GM21576 (cell line): ENCODE measurements around the gene MS4A14.
A peak's percentile ranks its signal among the peaks of the same experiment; 100 is the strongest.
"Not testable (repeated sequence)": the region's sequence is repeated elsewhere in the genome, so short reads cannot be mapped to it uniquely, and the experiment has no call there.

Experiments used
- ATAC-seq: cut with Tn5 transposase; IDR thresholded peaks from one replicate; pipeline ENCODE4 v1.9.1; 2021; ENCODE audit warnings: mild to moderate bottlenecking, moderate library complexity; ENCODE audit not compliant: unreplicated experiment

The MS4A14 gene, protein sequence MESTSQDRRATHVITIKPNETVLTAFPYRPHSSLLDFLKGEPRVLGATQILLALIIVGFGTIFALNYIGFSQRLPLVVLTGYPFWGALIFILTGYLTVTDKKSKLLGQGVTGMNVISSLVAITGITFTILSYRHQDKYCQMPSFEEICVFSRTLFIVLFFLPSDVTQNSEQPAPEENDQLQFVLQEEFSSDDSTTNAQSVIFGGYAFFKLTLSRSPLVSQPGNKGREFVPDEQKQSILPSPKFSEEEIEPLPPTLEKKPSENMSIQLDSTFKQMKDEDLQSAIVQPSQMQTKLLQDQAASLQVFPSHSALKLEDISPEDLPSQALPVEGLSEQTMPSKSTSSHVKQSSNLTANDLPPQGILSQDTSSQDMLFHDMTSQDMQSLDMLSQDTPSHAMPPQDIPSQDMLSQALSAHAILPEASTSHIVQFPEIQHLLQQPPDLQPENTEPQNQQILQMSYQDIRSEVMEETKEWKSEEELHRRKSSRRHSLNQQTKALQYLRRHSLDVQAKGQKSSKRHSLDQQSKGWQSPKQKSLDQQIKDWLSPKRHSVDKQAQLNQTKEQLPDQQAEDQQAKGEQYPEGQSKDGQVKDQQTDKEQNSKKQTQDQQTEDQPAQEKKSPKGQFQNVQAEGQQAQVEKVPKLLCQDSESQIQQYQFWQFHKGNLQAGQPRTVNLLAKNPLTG

DNA sequence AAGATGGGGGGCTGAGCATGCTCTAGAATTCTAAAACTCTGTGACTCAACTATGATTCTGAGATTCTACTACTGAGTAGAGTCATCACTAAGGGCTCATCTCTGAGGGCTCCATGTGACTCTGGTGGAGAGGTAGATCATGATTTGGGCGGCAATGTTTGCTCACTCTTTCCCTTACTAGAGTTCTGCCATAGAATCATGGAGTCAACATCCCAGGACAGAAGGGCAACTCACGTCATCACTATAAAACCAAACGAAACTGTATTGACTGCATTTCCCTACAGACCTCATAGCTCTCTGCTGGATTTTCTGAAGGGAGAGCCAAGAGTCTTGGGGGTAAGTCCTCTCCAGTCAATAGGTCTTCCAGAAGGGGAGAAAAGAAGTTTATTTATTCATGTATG is at the start of gene MS4A14:
Gene MS4A14, plus strand, starts transcription at position 78 of the 400 bp plus-strand sequence. Its CDS starts 120 bp downstream, at position 198.
- ATAC-seq = peak; percentile 4

DNA sequence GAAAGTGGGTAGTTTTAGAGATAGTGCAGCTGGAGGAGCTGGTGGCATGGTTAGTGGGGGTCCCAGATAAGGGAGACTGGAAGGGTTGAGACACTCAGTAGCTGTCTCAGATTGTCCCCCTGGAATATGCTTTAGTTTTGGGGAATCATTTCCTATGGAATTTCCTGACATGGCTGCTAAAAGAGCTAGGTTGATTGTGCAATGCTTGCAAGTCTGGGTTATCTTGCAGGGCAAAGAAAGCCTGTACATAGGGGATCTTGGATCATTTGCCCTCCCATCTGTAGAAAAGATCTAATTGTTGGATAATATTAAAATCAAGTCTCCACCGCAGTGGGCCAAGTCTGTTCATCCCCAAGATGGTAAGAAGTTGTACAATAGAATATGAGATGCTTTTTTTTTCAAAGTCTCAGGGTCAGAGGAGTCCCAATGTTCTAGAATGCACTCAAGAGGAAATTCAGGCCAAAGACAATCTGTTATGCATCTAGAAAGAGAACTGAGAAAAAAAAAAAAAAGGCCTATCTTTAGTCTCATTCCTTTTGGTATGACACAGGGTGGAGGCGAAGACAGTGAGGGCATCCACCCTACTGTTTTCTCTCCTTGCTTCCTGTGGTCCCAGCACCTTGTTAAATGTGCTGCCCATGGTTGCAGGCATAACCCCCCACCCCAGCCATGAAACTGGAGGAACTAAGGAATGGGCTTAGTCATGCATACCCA is 49.0 kb upstream of the MS4A14 start:
- ATAC-seq = peak; percentile 71

DNA sequence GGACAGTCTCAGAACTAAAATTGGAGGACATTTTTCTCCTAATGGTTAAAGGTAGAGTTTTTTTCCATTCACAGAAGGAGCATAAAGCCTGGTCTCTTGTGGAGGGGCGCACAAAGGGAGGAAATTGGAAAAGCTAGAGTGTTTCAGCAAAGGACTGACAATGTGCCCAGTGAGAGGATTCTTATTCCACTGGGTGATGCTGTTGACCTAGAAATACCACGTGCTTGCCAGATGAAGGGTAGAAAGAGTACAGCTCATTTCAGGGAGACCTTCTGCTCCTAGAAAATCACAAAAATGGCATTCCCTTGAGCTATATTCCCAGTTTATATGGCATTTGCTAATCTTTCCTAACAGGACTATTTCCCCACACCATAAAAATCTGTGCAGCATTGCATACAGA is 48.1 kb upstream of the MS4A14 start:
- ATAC-seq = no peak

DNA sequence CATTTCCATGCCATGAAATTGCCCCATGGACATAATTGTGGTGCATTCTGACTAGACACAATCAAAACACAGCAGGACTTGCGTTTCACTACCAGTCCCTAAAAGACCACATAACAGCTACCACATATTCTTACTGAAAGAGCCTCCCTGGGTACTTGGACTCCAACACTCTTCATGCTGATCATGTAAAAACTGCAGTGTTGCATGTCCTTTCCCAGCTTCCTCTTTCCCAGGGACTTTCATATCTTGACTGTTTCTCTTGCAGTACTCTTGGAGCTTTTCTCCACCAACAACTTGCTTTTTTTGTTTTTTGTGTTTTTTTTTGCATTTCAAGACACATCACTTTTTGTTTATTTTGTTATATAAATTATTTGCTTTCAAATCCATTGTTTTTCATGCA is 46.3 kb upstream of the MS4A14 start:
- ATAC-seq = no peak

DNA sequence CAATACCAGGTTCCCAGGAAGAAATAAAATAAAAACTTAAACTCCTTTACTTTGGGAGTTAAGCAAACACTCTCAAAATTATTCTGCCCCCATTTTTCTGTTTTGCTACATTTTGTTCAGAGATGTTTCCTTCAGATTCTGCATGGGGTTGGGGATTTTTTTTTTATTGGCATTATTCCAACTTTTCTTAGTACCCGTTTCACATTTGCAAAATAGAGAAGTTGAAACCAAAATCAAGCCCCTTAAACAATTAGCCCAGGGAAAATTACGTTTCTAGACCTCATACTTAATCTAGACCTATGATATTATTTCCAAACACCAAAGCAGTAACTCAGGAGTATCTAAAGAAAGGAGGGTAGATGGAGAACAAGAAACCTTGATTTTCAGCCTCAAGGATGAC is 38.5 kb upstream of the MS4A14 start:
- ATAC-seq = no peak

DNA sequence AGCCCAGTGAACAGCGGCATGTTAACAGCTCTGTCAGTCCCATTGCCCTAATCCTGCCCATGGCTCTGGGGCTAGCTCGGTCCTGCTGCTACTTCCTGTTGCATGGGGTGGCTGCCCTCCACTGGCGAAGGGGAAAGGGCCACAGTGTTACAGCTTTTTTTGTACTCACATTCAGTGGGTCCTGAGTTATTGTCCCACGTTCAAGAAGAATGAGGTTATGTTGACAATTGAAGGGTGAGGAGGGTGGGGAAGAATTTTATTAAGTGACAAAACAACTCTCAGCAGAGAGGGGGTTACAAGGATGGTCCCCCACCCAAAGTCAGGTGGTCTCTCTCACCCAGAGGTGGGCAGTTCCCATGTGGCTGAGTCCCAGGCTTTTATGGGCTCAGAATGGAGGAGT is 35.6 kb upstream of the MS4A14 start:
- no peak for ATAC-seq

DNA sequence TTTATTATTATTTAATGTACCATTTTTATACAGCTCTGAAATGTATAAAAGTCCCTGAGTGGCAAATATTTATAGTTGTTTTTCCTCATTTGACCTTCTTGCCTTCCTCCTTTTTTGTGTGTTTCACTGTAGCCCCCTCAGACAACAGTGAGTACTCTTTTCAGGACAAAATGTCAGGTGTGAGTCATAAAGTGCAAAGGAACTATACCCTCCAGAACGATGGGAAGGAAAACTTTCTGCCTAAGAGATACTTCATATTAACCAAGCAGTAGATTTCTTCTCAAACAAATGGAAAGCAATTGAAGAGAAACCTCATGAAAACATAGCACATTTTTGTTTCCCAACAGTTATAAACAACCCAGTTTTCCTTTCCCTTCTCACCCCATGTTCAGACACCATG is 34.0 kb upstream of the MS4A14 start:
- no peak for ATAC-seq

DNA sequence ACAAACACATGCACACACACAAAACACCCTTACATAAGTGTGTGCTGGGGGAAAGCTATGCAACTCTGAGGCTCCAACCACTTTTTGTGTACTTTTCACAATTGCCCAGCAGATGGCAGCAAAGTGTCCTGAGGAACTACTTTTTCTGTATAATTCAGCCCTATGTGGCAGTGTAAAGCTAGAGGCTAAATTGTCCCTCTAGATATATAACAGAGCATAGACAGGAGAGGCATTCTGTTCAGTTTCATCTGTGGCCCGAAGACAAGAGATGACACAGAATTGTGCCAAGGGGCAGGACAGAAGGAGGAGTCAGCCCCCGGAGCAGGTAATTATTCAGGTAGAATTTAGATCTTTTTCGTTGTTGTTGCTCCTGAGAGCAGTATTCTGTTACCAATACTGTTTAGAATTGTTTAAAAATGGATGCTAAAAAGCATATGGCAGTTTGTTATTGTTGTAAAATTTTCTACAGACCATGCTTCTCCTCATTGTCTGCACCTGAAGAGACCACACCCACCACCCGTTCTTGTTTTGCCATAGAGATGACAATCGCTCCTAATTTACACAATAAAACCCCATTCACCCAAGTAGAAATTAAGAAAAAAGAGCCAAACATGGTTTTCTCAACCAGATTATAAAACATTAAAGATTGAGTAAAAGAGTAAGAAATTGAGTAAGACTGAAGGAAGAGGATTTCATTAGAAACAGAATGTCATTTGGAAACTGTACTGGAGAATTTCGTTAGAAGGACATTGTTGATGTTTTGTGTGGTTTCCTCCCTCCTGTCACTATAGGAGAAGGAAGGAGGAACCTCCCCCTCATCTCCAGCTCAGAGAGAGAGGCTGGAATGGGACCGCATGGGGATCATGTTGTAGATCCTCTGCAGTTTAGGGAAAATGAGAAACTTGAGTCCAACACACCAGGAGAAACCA is 32.5 kb upstream of the MS4A14 start:
- ATAC-seq = peak; percentile 55

DNA sequence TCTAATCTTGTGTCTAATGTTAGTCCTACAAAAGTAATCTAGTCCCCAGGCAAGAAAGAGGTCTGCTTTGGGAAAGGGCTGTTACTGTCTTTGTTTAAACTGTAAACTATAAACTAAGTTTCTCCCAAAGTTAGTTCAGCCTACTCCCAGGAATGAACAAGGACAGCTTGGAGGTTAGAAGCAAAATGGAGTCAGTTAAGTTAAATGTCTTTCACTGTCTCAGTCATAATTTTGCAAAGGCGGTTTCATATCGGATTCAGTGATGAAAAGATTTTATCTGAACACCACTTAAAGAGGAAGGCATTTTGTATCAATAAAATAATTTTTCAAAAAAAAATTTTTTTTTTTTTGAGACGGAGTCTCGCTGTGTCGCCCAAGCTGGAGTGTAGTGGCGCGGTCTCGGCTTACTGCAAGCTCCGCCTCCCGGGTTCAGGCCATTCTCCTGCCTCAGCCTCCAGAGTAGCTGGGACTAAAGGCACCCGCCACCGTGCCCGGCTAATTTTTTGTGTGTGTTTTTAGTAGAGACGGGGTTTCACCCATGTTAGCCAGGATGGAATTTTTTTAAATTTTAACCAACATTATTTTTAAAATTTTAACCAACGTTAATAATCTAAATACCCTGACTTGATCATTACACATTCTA is 29.9 kb upstream of the MS4A14 start:
- ATAC-seq = not testable (repeated sequence)

DNA sequence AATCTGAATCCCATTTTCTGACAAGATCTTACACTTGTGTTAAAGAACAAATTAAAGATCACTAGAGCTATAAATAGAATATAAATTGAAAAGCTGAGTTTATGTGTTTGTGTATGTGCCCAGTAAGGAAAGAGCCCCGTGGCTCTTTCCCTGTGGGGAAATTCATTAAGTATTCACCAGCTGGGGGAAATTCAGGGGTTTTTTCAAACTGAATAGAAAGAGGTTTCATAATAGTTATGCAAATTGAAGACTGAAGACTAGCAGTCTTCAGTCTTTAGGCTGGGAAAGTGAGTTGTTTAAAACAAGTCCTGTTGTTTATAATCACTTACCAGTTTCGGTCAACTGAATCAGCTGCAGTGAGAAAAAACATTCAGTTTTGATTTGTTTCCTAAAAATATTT is 29.2 kb upstream of the MS4A14 start:
- peak; percentile 78 for ATAC-seq

DNA sequence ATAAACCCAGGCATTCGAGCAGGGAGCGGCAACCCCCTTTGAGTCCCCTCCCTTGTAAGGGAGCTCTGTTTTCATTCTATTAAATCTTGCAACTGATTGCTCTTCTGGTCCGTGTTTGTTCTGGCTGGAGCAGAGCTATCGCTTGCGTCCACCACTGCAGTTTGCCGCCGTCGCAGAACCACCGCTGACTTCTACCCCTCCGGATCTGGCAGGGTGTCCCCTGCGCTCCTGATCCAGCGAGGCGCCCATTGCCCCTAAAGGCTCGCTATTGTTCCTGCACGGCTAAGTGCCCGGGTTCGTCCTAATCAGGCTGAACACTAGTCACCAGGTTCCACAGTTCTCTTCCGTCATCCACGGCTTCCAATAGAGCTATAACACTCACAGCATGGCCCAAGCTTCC is 28.4 kb upstream of the MS4A14 start:
- no peak for ATAC-seq

DNA sequence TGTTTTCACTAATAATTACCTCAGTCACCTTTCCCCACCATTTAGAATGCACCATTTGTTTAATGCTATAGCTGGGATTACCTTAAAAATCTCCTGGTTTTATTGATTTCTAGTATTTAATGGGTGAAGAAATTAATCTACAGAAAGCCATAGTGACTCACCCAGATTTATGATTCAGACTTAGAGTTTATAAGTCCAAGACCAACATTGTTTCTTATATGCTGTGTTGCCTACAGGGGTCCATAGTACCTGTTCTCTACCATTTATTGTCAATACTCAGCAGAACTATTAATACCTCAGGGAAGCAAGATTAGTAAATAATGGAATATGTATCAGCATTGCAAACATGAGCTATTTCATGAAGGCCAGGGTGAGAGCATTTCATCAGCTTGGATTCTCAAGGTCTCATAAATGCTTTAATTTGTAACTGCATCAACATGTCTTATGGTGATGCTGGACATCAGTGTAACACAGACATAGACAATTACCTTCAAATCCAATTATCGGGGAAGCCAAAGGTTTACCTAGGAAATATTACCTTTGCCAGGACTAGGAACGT is 25.9 kb upstream of the MS4A14 start:
- no peak for ATAC-seq

DNA sequence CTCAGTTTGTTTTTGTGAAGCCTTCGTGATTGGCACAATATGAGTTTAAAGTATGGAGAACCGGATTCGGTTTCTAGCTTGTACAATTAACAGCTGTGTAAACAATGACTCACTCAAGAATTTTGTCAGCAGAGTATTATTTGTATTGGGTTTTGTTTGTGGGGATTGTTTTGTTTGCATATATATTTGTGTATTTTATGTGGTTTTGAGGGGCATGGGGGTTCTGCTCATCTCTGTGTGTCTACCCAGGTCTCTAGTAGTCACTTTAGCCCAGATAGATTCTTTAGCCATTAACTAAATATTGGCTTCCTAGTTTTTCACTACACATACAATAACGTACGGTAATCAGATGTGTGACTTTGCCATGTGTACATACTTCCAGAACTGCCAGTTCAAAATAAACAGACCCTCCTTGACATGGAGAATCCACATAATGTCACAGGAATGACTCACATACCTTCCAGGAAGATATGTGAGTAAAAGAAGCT is 25.4 kb upstream of the MS4A14 start:
- no peak for ATAC-seq

DNA sequence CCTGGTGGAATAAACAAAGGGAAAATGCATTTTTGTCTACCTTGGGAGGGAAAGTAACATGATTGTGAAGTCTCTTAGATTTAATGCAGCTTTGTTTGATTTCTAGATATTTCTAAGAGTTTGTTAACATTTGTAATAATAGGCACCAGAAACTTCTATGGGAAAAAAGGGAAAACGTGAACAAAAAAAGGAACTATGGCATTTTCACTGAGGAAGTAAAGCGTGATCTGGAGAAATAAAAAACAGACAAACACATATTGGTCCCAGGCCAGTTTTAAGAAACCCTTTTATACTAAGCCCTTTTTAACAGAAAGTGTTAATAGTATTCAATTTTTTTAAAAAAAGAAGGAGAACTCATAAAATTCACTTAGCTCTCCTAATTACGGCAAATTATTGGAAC is 24.9 kb upstream of the MS4A14 start:
- no peak for ATAC-seq

DNA sequence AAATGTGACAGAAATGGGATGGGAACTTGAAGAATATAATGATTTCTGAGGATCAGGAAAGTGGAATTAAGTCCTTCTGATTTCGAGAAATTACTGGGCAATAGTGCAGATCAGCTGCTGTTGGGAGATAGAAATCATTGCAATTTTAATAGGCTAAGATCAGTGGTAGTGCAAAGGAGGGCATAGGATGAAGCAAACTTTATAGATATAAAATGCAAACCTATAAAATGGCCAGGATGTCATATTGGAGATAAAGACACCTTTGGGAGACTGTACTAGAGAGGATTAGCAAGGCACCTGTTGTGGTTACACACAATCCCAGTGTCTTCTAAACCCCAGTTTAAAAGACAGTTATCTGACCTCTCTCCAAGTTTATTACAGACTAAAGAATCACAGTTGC is 24.4 kb upstream of the MS4A14 start:
- no peak for ATAC-seq

DNA sequence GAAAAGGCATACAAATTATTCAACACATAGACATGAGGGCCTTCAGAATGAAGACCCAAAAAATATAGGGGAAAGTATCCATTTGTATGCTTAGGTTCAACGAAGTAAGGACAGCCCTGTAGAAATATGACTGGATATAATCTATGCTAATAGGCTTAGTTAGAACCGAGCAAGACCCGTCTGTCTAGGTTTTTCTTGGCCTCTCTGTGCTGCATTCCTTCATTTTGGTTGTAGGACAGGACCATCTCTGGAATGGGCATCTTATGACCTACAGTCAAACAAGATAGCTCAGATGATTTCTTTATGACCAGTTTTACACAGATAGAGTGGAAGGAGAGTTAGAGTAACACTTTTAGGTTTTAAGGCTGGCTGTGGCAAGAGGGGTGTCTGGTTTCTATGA is 23.5 kb upstream of the MS4A14 start:
- no peak for ATAC-seq

DNA sequence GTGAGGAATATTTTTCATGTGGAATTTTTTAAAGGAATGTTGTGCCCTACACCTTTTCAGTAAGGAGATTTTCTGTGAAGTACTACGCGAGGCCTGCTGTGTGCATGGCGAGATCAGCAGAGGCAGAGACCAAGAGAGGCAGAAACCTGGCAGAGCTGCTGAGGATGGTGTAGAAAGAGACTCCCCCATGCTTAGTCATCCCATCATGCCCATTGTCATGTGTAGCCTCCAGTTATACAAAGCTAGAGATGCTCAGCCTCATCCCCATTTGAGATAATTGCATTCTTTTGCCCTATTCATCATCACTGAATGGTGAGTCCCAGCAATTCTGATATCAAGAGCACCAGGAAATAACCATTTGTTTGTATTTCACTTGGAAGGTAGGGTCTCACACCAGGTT is 20.9 kb upstream of the MS4A14 start:
- ATAC-seq = no peak

DNA sequence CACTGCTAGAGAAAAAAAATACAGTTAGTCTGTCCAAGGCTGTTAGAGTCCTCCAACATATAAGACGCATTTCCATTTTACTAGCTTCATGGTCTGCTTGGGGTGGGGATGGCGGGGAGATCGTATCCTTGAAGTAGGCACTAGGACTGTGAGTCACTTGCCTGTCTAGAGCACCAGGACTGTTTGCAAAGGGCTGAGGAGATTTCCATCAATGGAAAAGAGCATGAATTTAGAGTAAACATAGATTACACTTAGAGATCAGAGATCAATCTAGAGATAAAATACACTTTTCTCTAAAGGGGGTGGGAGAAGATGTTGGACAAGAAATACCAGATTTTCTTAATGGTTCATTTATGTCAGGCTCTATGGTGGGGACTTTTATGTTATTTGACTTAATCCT is 19.7 kb upstream of the MS4A14 start:
- ATAC-seq = no peak

DNA sequence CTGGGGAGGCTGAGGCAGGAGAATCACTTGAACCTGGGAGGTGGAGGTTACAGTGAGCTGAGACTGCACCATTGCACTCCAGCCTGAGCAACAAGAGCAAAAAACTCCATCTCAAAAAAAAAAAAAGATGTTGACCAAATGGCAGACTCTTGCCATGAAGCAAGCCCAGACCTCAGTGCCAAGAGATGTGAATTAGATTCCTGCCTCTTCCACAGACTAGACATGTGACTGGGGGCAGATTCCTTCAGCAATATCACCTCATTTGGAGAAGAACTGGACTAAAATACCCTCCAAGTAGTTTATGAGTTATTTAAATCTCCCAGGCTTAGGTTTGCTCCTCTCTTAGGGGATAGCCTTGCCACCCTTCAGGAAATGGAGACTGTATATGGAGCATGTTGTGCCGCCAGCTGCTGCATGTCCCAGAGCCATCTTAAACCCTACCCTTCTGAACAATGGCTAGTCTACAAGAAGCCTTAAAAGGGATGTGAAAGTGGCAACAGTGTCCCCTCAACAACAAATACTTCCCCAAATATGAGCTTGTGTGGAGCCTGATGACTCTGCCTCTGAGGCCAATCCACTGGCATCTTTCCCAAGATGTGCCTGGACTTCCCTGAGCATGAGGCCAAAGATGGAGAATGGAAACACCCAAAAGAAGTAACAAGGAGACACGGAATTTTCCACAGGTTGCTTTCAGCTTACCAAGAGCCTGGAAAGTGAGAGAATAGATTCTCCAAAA is 18.7 kb upstream of the MS4A14 start:
- peak; percentile 44 for ATAC-seq
